NCI-H2196 treated with DMSO at 0.1 percent for 48 hours (cell line): Measurements from ENCODE around the gene MAP7.
"Not testable (repeated sequence)": the region's sequence is repeated elsewhere in the genome, so short reads cannot be mapped to it uniquely, and the experiment has no call there.

Experiments used
- DNase-seq: peaks from one replicate; lab custom pipeline; 2025; ENCODE audit not compliant: unreplicated experiment; lab: John Stamatoyannopoulos, UW

MAP7 gene

GRCh38 chr6:136550330-136551071 lies at the start of gene MAP7:
MAP7 (minus strand) TSS chr6:136550422; CDS start chr6:136550408, 14 bp downstream.
- DNase-seq = peak; percentile 90

DNA sequence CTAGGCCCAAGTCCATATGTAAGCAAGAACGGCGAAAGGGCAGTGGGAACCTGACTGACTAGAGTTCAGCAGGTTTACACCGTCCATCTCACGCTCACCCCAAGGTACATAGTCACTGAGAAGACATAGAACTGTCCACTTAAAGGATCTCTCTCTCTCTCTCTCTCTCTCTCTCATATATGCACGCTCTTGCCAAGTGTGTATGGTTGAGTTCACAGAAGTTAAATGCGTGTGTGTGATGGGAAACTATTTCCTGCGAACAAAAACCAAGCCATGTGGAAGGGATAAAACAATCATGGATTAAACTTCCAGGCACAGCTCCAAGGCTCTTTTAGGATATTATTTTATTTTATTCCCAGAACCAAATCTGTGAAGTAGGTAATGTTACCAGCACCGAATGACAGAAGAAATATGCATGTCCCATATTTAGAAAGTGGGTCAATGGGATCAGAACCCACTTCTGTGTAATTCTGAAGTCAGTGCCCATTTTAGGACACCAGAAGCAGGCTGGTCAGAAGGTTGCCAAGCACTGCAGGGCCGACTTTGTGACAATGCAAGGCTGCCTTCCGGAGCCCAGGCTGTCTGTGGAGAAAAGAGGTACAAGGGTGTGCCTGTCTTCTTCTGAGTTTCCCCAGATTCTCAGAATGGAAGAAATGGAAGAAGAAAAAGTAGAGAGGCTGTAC lies 49.2 kb upstream of the MAP7 start:
- no peak for DNase-seq

DNA sequence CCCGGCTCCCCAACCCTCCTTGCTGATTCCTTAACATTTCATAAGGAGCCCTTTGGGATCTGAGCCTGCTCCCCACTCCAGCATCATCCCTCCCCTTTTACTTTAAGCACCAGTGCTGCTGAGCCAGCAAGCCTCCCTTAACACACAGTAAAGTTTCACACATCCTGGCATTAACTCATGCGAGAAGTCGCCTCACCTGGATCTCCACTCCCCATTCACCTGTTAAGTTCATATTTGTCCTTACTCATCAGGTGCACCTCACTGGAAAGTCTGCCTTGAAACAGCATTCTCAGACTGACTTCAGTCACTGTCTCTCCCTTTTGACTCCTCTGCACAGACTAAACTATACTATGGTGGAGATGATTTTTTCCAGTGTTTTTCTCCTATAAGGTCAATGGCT lies 47.8 kb upstream of the MAP7 start:
- no peak for DNase-seq

DNA sequence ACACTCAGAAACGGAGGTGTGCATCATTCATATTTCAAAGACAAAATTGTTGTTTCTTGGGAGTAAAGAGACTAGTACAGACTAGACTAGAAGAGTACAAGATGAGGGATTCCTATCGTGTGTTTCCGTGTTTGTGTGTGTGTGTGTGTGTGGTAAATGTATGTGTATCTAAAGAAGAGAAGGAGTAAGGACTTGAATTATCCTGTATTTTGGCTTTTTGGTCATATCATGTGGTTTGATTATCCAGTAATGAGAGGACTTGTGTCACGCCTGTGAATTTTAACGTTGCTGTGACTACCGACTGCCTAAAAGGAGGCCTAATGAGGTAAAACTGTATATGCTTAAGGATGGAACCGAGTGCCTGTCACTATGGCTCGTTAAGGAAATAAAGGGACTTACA lies 44.4 kb upstream of the MAP7 start:
- DNase-seq = no peak

- no peak for DNase-seq
Measured at GRCh38 chr6:136593748-136594490, 43.7 kb upstream of the MAP7 start.

DNA sequence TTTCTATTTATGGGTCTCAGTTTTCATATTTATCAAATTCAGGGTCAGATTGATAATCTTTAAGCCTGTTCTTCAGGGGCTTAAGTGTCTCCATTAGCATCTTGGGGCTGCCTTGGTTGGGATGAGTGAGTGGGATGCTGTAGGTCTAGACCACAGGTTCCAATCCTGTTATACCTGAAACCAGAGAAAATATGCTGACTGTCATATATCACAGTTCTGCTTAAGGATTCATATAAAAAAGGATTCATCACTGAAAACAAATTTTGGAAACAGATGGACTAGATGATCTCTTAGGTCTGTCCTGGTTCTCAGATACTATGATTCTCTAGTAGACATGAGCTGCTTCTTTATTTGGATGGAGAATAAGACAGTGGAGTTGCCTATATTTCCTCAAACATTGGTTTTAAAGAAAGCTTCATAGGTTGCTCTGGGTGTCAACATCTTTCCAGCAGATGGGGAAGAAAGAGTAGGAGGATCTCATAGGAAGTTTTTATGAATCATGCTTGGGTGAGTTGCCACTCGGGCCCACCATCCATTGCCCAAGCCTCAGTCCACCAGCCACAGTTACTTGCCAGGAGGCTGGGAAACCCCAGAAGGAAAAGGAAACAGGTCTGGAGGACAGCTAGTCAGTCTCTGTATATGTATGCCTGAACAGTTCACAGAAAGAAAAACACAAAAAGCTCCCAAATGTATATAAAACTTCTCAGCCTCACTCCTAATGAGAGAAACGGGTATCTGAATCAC lies 42.9 kb upstream of the MAP7 start:
- DNase-seq = no peak

DNA sequence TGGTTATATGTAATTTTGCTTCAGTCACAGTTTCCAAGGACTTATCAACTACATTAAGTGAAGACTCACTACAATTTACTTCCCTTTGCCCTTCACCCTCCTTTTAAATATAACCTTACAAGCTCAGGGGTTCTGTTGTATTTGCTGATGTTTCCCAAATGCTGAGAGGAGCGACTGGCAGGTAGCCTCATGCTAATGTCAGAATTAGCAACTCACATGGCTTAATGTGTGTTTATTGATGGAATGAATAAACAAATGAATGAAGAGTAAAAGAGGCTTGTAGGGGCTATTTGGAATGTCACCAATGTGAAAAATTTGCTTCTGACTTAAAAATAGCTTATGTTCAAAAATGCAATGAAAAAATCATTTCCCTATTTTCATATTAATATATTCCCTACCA lies 41.4 kb upstream of the MAP7 start:
- DNase-seq = no peak

DNA sequence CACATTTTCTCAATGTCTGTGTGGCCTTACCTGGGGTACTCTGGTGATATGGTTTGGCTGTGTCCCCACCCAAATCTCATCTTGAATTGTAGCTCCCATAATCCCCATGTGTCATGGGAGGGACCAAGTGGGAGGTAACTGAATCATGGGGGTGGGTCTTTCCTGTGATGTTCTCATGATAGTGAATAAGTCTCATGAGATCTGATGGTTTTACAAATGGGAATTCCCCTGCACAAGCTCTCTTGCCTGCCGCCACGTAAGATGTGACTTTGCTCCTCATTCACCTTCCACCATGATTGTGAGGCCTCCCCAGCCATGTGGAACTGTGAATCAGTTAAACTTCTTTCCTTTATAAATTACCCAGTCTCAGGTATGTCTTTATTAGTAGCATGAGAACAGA lies 40.6 kb upstream of the MAP7 start:
- DNase-seq = not testable (repeated sequence)

- DNase-seq = no peak
Measured at GRCh38 chr6:136587527-136587926, 37.3 kb upstream of the MAP7 start.

GRCh38 chr6:136586295-136586694 lies 36.1 kb upstream of the MAP7 start:
- no peak for DNase-seq

GRCh38 chr6:136585523-136585922 lies 35.3 kb upstream of the MAP7 start:
- not testable (repeated sequence) for DNase-seq

GRCh38 chr6:136584290-136584689 lies 34.1 kb upstream of the MAP7 start:
- DNase-seq = not testable (repeated sequence)

GRCh38 chr6:136582711-136583471 lies 32.7 kb upstream of the MAP7 start:
- peak; percentile 23 for DNase-seq

DNA sequence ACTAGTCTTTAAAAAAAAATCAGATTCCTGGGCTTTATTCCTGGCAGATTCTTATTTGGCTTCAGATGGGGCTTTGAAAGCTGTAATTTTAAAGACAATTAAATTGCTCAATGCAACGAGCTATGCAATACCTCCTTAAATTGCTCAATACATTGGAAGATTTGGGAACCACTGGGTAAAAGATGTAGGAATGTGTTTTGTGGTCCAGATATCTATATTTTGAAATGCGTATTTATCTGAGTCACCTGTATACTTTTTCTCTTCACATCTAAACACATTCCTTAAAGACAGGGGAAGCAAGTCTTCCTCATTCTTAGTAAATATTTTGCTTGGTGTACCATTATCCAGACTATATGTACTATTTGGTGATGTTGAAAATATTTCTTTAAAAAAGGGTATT lies 29.6 kb upstream of the MAP7 start:
- no peak for DNase-seq

DNA sequence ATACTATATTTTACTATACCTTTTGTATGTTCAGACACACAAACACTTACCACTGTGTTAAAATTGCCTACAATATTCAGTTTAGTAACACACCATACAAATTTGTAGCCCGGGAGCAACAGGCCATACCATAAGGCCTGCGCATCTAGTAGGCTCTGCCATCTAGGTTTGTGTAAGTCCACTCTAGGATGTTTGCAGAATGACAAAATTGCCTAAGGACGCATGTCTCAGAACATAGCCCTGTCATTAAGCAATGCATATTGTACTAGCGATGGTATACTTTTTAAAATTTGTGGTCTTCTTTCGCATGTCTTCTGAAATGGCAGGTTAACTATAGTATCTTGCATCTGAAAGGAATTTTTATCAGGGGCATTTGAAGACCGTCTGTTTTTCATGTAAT lies 26.6 kb upstream of the MAP7 start:
- no peak for DNase-seq

DNA sequence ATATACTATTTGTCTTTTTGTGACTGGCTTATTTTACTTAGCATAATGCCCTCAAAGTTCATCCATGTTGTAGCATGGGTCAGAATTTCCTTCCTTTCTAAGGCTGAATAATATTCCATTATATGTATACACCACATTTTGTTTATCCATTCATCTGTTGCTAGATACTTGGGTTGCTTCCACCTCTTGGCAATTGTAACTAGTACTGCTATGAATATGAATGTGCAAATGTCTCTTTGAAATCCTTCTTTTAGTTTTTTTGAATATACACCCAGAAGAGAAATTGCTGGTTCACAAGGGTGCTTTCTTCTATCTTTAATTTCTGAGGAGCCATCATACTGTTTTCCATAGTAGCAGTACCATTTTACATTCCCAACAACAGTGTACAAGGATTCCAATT lies 21.3 kb upstream of the MAP7 start:
- no peak for DNase-seq

- no peak for DNase-seq
Measured at GRCh38 chr6:136571065-136571464, 20.8 kb upstream of the MAP7 start.

DNA sequence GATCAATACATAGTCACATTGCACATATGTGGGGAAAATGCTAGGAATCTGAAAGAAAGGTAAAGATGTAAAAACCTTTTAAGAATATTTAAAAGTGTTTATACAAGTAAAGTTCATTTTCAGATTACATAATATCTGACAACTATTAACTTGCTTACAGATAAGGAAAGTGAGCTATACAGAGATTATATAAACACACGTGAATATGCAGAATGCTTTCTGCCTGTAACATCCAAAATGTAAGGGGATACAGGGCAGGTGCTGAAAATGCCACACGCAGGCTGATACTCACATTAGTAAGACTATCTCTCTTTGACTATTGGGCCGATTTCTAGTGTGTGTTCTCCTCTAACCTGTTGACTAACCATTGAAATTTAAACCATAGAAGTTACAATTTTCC lies 17.9 kb upstream of the MAP7 start:
- DNase-seq = peak; percentile 11

DNA sequence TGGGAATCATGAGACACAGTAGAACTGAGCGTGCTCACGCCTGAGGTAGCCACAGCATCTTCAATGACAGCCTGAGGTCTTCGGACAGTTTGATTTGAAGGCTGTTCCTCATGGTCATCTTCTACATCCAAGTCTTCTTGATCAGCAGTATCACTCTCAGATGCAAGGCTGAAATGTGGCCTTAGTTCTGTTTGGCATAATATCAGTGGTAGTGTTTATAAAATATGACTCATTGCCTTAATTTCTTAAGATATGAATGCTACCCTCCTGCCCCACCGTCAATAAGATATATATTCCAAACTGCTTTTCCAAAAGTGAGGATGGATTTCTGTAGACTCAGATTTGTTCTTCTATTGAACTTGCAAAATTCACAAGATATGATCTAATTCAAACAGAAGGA lies 17.5 kb upstream of the MAP7 start:
- DNase-seq = no peak

GRCh38 chr6:136566851-136567250 lies 16.6 kb upstream of the MAP7 start:
- no peak for DNase-seq
